GM12874 (cell line): ENCODE measurements around the gene MYO1F.

Source experiments
- TF ChIP-seq, protein P1 (sequence below): IDR thresholded peaks from 2 replicates; pipeline ENCODE4 v1.5.1; 2011; ENCODE audit warnings: low read depth, mild to moderate bottlenecking, control low read depth, low read length, moderate library complexity; ENCODE audit not compliant: insufficient read depth

The MYO1F gene

DNA sequence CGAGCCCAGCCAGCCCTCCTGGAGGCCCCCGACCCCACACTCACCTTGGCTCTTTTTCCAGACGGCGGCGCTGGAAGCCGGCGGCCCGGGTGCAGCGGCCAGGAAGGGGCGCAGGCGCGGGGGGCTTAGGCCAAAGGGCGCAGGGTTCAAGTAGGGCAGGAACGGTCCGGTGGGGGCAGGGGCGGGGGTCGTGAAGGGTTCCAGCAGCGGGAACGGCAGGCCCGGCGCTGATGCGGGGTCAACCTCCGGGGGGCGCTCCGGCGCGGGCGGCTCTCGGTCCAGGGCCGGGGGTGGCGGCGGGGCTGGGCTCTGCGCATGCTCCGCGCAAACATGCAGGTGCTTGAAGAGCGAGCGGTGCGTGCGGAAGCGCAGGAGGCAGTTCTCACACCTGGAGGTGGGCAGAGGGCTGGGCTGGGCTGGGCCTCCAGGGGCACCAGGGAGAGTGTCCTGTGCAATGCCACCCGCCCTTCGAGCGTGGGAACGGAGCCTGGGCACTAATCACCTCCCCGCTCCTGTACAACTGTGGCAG lies 65.6 kb downstream of the MYO1F start:
- TF ChIP-seq, protein P1, sequence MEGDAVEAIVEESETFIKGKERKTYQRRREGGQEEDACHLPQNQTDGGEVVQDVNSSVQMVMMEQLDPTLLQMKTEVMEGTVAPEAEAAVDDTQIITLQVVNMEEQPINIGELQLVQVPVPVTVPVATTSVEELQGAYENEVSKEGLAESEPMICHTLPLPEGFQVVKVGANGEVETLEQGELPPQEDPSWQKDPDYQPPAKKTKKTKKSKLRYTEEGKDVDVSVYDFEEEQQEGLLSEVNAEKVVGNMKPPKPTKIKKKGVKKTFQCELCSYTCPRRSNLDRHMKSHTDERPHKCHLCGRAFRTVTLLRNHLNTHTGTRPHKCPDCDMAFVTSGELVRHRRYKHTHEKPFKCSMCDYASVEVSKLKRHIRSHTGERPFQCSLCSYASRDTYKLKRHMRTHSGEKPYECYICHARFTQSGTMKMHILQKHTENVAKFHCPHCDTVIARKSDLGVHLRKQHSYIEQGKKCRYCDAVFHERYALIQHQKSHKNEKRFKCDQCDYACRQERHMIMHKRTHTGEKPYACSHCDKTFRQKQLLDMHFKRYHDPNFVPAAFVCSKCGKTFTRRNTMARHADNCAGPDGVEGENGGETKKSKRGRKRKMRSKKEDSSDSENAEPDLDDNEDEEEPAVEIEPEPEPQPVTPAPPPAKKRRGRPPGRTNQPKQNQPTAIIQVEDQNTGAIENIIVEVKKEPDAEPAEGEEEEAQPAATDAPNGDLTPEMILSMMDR: peak; percentile 13; the same call in 1 of the 2 replicates

DNA sequence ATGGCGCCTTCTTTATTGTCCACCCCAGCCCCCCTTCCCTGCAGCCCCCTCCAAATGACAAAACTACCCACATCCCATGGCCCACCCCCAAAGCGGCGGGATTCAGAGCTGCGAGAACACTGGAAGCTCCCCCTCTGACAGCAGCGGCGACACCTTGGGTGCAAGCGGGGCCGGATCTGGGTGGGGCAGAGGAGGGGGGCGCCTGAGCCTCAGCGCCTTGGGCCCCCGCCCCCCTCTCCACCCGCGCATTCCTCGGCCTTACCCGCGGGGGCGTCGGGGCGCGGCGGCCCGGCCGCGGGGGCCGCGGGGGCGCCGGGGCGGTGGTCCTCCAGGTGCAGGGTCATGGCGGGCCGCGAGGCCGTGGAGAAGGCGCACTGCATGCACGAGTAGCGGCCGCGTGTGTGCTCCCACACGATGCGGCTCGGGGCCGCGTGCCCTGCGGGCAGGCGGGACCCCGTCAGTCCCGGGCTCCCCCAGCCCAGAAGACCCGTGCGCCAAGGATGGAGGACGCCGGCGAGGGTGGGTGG lies 66.6 kb downstream of the MYO1F start:
- TF ChIP-seq, protein P1: no peak

DNA sequence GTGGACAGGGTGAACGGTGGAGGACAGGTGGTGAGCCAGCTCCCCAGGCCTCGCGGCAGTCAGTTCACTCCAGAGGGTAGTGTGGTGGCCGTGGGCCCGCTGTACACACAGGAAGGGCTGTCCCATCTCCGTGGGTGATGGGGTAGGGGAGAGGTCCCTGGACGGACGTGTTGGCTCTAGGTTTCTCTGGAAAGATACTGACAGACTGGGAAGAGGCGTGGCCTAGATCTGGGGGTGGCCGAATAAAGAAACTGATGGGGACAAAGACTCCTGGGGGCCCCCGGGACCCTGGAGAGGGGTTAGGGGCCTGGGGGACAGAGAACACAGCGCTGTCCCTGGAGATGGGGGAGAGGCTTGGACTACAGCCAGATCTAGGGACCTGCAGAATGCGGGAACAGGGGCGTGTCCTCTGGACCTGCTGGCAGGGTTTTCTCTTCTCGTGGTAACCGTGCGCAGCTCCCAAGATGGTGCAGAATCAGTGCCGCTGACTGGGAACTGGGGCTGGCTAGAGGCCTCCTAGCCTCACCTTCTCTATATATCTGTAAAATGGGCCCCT lies 70.8 kb downstream of the MYO1F start:
- TF ChIP-seq, protein P1: no peak

DNA sequence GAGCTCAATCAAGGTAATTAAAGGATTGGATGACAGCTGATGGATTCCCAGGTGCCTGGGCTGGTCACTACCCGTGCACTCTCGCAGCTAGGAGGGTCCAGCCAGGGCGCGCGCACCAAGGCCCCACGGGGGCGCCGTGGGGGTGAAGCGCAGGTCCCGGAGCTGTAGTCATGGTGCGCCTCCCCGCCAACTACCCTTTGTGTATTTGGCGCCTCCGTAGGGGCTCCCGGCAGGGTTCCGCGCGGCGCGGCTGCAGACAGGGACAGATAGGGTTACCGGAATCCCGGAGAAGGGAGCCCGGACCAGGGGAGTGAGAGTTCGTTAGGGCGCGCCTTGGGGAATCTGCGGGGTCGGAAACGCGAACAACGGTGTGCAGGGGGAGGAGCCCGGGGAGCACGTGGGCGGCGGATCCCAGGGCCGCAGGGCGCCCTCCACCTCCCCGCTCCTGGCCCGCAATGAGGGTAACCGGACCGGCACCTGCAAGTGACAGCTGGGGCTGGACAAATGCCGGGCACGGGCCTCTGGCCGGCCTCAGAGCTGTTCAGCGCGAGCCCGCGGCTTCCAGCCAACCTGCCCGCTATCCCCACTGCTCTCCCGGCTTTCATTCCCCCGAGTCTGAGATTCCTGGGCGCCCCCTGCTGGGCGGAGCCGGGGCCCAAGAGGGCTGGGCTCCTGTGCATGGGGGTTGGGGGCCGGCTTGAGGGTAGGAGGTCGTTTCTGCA lies 71.4 kb downstream of the MYO1F start:
- TF ChIP-seq, protein P1: peak; percentile 91

DNA sequence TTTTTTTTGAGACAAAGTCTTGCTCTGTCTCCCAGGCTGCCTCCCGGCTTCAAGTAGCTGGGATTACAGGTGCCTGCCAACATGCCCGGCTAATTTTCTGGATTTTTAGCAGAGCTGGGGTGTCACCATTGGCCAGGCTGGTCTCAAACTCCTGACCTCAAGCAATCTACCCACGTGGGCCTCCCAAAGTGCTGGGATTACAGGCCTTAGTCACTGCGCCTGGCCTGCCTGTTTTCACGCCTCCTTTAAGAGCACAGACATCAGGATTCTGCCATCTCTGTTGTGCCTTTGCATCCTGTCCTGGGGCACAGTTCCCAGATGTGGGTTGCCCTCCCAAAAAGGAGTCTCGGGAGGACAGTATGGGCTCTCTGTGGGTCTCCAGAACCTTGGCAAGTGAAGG lies 72.3 kb downstream of the MYO1F start:
- TF ChIP-seq, protein P1: no peak

GRCh38 chr19:8504171-8504570 lies 73.1 kb downstream of the MYO1F start:
- TF ChIP-seq, protein P1: no peak

- TF ChIP-seq, protein P1: no peak
These were observed 73.7 kb downstream of the MYO1F start for GRCh38 chr19:8503510-8503909.
